HG03520 (cell line): Measurements from ENCODE around the gene FBXO3.
A peak's percentile ranks its signal among the peaks of the same experiment; 100 is the strongest.

Source experiments
- ATAC-seq: cut with Tn5 transposase; IDR thresholded peaks from one replicate; pipeline ENCODE4 v1.9.1; 2021; ENCODE audit warnings: mild to moderate bottlenecking, moderate library complexity; ENCODE audit not compliant: unreplicated experiment

Gene FBXO3

DNA sequence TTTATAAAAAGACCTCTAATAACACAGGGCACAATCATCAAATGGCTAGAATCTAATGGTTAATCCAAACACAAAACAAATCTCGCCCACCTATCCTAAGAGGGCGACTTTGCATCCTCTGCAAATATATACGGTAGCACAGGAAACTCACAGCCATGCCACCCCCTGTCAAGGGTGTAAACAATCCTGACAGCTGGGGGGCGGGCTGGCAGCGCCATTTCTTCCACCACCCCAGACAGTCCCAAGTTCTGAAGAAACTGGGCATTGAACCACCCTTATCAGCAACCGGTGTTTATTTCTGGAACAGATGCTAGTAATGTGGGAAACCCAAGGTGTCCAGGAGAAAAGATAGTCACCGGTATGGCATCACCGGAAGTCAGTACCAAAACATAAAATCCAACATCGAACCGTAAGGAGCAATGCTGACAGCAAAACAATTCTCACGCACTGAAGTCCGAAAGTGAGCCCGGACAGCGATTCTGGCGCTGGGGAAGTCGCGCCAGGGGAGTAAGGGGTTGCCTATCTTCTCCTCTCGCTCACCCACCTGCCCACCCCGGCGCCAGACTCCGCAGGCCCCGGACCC, 825 bp downstream of the FBXO3 start:
- no peak for ATAC-seq

DNA sequence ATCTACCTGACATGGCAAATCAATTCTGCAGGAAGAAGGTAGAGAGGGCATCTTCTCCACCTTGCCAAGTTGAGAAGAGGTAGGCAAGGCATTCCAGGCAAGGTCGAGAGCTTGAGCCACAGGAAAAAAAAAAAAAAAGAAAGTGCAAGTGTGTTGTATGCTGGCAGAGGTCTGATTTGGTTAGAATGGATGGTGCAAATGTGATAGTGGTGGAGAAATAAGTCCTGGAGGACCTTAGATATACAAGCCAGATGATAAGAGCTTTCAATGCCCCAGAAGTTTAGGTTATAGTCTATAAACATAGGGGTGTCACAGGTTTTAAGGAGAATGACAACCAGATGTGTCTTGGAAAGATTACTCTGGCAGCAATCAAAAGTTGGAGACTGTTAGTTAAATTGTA, 1.4 kb downstream of the FBXO3 start:
- ATAC-seq, result no peak

DNA sequence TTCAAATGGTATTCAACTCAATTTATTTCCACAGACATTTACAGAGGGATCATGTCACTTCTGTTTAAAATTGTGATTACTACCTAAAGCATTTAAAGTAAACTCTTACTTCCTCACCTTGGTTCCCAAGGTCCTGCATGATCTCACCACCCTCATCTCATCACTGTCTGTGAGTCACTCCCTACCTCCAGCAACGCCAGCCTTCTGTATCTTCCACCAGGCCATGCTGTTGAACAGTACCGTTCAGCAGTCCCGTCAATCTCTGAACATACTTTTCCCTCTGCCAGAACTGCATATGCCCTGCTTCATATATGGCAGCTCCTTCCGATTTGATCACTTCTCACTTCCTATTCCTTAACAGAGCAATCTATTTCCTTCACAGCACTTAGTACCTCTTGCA, 2.0 kb downstream of the FBXO3 start:
- ATAC-seq, result no peak

DNA sequence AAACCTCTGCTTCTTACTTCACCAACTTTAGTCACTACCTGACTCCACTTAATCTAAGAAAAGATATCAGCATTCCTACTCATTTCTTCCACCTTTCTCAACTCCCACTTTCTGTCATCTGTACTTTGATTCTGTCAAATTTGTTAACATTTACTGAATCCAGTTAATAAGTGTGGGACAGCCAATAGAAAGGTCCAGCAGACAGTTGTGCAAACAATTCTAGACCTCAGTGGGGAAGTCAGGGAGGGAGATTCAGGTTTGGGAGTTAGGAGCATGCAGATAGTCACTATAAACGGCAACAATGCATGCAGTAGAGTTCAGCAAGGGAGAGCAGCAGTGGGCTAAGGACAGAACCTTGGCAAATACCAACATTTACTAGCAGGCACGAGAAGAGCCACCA, 4.1 kb downstream of the FBXO3 start:
- no peak for ATAC-seq

DNA sequence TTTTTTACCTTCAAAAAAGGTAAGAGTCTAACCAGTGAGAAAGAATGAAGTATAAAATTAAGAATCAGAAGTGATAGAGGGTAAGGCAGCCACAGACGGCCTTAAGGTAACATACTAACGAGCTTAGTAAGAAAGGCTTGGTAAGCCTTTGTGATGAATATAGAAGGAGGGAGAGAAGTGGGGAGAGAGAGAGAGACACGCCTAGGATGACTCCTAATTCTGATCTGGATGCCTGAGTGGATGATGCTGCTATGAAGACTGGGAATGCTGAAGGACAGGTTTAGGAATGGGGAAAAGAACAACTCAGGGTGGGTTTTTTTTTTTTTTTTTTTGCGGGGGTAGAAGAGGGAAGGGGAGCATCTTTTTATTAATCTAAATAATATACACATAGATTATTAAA, 4.8 kb downstream of the FBXO3 start:
- no peak for ATAC-seq

DNA sequence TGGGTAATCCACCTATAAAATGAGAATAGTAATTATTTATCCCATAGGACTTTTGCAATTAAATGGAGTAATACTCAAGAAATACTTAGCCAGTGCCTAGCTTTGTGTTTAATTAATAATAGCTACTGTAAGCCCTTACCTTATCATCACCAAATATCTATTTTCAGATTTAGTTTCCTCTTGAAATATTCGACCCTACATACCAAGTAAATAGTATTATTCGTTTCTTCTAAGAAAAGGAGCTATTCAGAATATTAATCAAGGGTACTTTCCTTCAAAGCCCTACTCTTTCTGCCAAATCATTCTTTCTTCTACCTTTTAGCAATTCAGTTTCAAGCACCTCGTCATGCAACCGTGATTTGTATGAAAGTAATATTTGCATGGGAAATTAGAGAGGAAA, 6.7 kb downstream of the FBXO3 start:
- ATAC-seq, result no peak

DNA sequence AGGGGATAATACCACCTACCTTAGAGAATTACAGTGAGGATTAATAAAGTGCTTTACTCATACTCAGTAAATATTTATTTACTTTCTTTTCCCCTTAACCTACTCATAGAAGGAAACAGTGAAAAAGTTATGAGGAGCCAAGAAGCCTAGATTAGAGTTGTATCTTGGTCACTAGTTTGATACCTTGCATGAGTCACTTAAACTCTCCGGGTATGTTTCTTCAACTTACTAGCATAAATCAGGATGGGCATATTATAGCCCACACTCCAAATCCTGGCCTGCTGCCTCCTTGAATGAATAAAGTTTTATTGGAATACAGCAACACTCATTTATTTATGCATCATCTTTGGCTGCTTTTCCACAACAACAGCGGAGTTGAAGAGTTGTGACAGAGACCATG, 8.2 kb downstream of the FBXO3 start:
- no peak for ATAC-seq

DNA sequence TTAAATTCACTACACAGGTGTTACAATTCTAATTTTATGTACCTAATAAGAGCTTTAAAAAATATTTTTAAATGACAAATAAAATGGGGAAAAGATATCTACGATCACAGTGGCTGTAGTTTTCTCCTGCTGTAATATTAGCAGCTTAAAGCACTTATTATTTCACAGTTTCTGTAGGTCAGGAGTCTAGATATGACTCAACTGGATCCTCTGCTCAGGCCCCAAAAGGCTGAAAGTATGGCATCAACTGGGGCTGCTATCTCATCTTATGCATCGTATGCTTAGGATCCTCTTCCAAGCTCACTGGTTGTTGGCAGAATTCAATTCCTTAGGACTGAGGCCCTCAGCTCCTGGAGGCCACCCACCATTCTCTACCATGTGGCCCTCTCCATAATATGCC, 12.8 kb downstream of the FBXO3 start:
- ATAC-seq, result peak; percentile 87

DNA sequence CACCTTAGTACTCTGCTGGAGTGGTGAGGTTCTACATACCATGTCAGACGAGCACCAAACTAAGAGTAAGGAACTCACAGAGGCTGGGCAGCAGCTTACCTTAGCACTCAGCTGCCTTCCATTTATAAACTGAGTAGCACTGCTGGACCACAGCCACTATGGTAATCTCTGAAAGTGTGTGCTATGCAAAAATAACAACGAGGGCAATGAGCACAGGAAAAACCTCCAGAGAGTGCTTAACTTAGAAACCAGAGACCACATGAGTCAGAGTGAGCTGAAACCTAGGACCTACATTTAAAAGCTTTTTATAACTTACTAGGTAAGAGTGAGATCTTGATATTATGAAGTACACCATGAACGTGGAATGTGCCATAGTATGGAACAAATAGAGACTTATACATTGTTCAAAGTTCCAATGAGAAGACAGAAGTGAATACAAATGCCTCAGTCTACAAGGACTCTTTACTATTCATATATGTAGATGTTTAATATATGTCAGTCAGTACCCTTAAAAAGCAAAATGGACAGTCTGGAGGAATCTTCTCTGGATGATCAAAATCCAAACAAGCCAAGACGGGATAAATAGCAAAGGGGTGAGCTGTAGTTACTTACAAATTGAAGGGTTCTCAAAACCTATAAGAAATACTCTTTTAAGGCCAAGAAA, 20.9 kb downstream of the FBXO3 start:
- ATAC-seq, result peak; percentile 98

DNA sequence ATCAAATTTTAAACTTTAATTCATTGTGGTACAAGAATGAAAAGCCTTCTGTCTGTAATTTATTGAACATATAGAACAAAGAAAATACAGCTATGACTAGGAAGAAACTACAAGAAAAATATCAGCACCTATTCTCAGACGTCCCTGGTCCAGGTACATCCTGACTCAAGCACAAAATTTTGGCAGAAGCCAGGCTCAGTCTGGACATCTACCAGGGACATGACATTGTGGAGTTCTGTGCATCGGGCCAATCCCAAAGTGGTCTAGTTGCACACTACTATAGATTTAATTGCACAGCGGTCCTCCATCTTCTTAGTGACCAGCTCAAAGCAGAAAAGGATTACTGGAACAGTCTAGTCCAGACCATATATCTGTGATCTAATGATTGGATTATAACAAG, 22.4 kb downstream of the FBXO3 start:
- ATAC-seq, result no peak

DNA sequence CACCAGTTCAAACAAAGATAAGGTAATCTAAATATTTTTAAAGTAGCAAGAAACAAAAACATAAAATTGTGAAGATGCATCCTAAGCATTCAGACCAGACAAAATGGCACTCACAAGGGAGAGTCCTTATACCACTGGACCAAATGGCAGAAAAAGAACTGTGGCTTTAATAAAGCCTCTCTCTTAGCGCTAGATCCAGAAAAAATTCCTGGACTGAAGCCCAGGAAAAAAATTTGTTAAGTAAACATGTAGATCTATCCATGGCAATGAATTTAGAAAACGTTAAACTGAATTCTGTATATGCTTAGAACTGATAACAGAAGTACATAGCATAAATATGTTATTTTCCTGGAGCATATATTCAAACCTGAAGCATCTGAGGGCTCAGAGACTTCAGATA, 26.3 kb downstream of the FBXO3 start:
- ATAC-seq, result no peak

DNA sequence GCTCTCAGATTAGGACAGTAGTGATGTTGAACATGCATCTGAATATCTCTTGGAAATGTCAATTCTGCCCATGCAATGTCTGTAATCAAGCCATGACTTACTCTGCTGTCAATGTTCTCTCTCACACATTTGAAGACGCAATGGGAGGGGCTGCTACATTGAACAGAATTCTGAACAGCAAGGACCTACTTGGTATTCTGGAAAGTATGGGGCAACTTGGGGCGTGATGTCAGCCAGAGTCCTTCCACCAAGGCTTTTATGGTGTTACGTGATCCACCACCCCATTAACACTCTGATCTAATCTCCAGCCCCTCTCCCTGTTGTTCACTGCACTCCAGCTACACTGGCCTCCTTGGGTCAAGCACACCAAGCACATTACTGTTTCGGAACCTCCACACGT, 31.0 kb downstream of the FBXO3 start:
- ATAC-seq, result no peak

DNA sequence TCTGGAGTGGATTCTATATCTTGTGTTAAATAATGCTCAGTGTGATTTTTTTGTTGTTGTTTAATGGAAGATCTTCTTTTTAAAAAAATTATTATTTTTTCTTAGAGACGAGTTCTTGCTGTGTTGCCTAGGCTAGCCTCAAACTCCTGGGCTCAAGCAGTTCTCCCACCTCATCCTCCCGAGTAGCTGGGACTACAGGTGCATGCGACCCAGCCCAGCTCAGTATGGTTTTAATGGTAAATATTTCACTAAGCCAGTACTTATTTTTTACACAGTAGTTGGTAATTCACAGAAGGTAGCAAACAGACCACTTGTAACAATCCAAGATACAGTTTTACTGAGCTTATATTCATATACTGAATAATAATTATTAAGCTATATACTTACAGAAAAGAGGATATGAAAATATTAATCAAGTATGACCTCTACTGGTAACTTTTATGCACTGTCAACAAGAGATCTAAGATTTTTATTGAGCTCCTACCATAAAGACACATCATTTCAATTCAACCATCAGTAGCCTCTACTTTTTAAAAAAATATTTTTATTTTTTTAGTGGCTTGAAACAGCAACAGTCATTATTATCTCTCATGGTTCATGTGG, 32.0 kb downstream of the FBXO3 start:
- ATAC-seq, result no peak

DNA sequence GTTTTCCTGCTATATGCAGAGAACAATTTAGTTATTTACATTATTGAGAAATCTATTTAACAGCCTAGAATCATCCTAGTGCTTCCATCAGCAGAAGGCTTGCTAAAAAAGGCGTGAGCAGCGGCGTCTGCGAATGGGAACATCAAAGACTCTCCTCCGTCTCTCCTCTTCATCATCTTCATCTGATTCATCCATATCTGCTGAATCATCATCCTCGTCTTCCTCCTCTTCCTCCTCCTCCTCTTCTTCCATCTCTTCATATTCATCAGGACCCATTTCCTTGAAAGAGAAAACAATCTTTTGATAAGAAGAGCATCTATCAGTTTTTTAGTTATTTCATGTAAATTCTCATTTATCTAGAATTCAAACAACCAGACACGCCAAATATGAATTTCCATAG, 32.5 kb downstream of the FBXO3 start:
- no peak for ATAC-seq

DNA sequence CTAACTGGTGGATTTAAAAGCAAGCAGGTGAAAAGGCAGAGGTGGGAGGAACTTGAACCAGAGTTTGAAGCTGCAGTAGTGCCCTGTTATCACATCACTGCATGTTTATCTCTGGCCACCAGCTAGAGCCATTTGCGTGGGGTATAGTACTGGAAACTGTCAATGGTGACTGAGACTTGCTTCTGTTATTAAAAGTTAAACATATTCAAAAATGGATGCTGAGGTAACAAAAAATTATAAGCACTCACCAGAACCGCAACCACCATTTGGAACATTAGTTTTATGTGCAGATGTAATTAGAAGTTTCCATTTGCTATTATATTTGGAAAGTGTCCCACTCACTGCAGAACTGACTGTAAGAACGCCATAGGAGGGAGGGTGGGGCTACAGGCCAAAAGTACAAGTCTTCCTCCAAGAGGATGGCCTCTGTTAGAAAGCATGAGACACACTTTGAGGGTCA, 36.9 kb downstream of the FBXO3 start:
- ATAC-seq, result no peak

DNA sequence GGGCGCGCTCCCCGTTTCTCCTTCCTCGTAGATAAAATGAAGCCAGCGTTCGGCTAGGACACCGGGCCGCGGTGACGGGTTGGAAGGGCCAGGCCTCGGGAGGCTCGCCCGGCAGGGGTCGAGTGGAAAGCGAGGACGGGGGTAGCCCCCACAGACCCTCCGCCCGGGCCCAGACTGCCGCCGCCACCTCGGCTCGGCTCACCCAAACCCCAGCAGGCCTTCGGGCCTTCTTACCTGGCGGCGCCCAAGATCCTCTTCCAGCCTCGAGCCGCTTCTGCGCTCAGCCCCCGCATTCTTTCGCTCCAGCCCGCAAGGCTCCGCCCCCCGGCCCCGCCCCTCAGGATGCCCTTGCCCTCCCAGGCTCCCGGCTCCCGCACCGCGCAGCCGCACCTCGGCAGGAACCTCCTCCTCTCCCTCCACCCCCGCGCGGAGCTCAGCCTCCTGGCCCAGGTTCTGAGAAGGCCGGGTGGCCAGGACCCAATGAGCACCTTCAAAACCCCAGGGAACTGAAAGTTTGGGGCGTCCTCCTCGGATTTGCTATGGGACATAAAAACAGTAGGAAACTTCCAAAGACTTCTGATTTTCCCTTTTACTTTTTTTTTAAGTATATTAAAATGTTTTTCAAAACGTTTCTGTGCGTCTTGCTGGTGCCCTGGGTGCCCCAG, 38.0 kb downstream of the FBXO3 start, which contains the start of gene CD59:
Gene CD59, minus strand, starts transcription at position 276 of the 665 bp plus-strand sequence. CDS start 13,978 bp downstream, outside the sequence.
- ATAC-seq, result peak; percentile 54

DNA sequence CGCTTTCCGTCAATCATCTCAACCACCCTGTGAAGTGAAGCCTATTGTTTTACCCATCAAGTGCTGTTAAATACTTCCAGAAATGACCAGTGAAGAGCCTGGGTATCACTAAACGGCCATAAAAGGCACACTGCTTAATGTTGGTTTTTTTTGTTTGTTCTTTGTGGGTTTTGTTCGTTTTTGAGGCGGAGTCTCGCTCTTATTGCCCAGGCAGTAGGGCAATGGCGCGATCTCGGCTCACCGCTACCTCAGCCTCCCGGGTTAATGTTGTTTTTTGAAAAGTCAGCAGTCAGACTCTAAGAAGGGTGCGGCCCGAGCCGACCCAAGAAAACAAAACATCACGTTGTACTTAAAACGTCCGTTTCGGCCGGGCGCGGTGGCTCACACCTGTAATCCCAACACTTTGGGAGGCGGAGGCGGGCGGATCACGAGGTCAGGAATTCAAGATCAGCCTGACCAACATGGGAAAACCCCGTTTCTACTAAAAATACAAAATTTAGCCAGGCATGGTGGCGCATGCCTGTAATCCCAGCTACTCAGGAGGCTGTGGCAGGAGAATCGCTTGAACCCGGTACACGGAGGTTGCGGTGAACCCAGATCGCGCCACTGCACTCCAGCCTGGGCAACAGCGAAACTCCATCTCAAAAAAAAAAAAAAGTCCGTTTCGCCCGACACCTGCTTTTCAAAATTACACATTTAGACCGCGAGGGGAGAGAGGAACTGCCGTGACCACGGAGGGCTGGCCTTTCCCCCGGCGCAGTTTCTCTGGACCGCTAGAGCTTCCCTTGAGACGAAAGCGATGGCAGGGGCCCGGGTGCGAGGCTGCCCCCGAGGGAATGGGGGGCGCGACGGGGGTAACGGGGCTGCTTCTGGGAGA, 38.8 kb downstream of the FBXO3 start:
- ATAC-seq, result peak; percentile 38

DNA sequence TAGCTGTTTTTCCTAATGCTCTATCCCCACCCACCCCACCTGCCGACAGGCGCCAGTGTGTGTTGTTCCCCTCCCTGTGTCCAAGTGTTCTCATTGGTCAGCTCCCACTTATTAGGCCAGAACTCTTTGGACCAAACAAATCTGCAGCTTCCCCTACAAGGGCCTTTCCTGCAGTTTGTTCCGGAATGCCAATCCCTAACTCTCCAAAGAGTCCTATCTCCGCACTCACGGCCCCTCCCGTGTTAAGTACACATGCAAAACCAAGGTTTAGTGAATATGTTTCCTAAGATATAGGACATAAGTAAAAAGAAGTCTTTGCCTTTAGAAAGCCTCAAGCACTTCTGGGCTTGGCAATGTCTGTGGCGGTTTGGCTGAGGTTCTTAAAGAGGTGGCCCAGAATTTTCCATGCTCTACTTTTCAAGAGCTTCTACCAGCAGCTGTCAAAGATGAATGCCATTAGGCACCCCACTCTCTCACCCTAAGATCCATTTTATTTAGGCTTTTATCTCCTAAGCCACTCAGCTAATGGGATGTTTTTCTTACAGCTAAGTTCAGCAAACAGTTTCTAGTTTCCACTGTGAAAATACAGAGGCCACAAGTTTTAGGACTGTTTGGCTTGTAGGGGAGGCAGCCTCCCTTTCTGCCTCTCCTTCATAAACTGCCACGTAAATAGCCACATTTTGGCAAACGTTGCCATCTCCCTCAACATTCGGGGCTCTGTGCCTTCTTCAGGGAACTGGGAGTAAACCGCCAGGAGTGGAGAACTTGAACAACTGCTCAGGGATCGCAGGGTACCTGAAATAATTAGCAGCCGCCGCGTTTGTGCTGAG, 39.7 kb downstream of the FBXO3 start:
- ATAC-seq, result no peak

DNA sequence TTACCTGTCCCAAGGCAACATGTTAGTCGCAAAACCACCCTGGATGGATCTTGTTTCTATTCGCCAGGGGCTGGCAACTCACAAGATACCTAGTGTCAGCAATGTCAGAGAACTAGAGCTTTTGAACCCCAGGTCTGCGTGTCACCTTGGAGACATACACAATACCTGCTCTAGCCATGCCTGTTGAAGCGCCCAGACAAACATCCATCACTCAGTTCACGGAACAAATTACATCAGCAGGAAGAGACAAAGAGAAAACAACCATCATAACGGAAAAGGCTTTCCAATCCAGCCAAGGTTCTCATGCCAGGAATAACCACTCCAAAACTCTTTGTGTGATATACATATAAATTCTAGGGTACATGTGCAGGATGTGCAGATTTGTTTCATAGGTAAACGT, 40.3 kb downstream of the FBXO3 start:
- ATAC-seq, result no peak
